ENCODE results near the gene ARL6IP4.

Gene ARL6IP4

GRCh38 chr12:122958198-122958888 is 22.1 kb upstream of the ARL6IP4 start:
- no peak for DNase-seq (ENCODE audit: low read depth in 2 of 2)

DNA sequence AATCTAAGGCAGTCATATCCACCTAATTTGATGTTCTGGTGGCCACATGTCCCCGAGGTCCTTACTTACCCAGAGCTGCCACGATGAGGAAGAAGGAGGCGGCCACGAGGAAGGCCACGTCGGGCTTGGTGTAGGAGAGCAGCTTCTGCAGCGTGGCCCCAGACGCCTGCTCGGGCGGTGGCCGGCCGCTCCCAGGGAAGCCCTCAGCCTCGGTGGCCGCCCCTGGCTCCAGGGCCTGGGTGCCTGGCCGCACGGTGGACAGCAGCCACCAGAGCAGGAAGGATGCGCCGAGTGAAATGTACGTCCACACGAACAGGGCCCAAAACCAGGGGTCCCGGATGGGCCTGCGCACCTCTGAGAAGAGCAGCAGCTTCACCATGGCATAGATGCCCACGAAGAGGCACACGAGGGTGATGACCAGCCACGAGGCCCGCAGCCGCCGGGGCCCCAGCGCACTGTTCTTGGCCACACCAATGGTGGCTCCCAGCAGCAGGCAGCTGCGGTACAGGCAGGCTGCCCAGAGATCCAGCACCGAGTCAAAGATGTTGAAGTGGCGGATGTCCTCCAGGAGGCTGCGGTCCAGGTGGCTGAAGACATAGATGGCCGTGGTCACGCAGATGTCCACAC is 20.8 kb upstream of the ARL6IP4 start:
- DNase-seq (ENCODE audit: low read depth in 2 of 2) = no peak

DNA sequence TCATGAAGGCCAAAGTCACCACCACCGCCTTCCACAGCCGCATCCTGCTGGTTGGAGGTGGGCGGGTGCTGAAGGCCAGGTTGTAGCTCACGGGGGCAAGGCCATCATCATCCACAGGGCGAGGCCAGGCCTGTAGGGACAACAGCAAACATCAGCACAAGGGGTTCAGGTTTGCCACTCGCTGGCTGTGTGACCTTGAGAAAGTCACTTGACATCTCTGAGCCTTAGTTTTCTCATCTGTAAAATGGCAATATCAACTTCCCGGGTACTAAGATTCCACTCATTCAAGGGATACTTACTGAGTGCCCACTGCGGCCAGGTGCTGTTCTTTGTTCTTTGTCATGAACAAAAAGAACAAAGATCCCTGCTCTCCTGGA is 20.3 kb upstream of the ARL6IP4 start:
- DNase-seq (ENCODE audit: low read depth in 2 of 2) = no peak

DNA sequence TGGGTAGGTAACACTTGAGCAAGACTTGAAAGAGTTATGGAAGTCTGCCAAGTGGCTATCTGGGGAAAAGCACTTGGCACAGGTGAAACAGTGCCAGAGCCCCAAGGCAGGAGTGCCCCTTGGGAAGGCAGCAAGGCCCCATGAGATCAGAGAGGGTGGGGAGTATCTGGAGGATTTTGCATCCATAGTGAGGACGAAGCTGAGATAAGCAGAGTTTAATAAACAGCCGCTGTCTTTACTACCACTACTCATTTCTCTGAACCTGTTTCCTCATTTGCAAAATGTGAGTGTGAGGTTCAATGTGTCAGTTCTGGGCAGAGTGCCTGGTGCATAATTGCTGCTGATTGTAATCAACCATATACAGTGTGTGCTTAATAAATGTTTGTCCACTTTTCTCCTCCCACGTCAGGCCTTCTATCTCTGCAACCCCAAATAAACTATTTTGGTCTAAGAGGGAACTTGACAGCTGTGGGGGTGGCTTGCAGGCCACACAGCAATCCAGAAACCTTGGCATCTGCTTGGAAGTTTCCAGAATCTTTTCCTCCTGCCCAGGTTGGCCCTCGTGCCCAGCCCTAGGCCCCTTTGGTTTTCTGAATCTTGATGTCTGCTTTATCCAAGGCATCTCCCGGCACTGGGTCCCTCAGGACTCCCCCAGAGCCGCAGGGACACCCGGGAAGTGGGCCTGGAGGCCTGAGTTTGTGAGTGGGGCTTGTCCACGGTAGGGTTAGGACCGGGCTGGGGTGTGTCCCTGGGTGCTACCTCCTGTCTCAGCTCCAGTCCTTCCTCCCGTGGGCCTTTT is 18.8 kb upstream of the ARL6IP4 start:
- DNase-seq (ENCODE audit: low read depth in 2 of 2) = no peak

GRCh38 chr12:122963941-122964265 is 16.6 kb upstream of the ARL6IP4 start:
- no peak for DNase-seq (ENCODE audit: low read depth in 2 of 2)

- DNase-seq (ENCODE audit: low read depth in 2 of 2) = no peak
Measured at GRCh38 chr12:122964439-122965257, 15.8 kb upstream of the ARL6IP4 start.

DNA sequence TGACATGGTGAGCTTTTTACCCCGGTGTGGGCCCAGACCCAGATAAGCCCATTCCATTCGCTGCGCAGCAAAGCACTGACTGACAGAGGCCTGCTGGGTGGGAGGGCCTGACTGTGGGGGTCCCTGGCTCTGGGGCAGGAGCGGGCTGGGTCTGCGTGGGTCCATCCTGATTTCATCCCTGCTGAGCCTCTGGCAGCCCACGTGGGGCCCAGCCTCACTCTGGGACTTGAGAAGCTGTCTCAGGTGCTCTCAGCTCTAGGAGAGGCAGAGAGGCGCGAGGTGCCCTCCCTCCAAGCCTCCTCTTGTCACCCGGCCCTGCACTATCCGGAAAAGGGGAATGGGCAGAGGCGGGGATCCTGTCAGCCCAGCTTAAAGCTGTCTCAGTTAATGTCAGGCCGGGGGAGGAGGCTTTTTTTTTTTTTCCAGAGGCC is 15.1 kb upstream of the ARL6IP4 start:
- no peak for DNase-seq (ENCODE audit: low read depth in 2 of 2)

GRCh38 chr12:122965851-122966742 is 14.4 kb upstream of the ARL6IP4 start, which contains the start of gene ABCB9:
Gene ABCB9 (minus strand): TSS chr12:122966463. CDS start chr12:122960235, 6,228 bp downstream.
- peak; percentile 91 to 97 for DNase-seq (ENCODE audit: low read depth in 2 of 2)

- DNase-seq (ENCODE audit: low read depth in 2 of 2) = no peak
Measured at GRCh38 chr12:122966743-122967550, 13.5 kb upstream of the ARL6IP4 start.

GRCh38 chr12:122968104-122968503 is 12.4 kb upstream of the ARL6IP4 start:
- no peak for DNase-seq (ENCODE audit: low read depth in 2 of 2)

GRCh38 chr12:122969676-122970075 is 10.8 kb upstream of the ARL6IP4 start:
- DNase-seq (ENCODE audit: low read depth in 2 of 2) = no peak

- peak; percentile 96 to 99 for DNase-seq (ENCODE audit: low read depth in 2 of 2)
Measured at GRCh38 chr12:122974274-122974891, 6.1 kb upstream of the ARL6IP4 start.

GRCh38 chr12:122974892-122975789 is 5.3 kb upstream of the ARL6IP4 start, which contains the start of gene OGFOD2:
Gene OGFOD2 (plus strand): TSS chr12:122975244. CDS start chr12:122975252, 8 bp downstream.
- peak; percentile 86 to 91 for DNase-seq (ENCODE audit: low read depth in 2 of 2)

DNA sequence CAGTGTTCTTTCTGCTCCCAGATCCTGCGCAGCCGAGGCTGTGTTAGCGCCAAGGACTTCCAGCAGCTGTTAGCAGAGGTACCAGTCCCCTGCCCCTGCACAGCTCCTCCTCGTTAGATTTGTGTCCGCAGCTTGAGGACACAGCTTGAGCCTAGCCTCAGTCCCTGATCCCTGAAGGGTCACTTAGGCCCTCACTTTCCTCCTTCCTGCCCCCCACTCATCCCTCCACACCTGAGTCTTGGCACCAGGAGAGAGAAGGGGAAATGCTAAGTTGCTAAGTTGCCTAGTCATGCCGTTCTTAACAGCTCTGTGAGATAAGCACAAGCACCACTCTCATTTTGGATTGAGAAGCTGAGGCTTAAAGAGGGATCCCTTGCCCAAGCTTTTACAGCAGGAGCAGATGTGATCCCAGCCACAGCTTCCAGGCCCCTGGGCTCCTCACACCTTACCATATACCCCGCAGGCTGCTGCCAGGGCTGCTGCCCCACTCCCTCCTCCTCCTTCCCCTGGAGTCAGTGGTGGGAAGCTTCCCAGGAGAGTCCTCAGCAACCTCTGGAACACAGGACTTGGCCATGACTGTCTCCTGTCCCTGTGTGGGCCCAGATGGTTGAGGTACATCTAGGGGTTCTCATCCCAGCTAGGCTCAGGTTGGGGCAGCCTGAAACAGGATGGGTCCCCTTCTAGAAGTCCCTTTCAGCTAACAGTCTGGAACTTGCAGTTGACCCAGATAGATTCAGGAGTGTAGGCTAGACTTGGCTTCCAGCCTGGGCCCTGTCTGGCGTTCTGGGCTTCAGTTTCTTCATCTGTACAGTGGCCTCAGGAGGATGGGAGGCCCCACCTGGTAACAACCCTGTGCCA is 4.5 kb upstream of the ARL6IP4 start:
- DNase-seq (ENCODE audit: low read depth in 2 of 2) = no peak

DNA sequence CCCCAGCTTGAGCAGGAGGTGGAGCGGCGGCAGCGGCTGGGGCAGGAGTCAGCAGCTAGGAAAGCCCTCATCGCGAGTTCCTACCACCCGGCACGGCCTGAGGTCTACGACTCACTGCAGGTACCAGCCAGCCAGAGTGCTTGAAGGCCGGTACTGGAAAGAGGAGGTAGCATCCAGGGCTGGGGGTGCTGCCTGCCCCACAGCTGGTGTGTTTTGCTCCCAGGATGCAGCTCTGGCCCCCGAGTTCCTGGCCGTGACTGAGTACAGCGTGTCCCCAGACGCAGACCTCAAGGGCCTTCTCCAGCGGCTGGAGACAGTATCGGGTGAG is 3.9 kb upstream of the ARL6IP4 start:
- DNase-seq (ENCODE audit: low read depth in 2 of 2) = no peak

DNA sequence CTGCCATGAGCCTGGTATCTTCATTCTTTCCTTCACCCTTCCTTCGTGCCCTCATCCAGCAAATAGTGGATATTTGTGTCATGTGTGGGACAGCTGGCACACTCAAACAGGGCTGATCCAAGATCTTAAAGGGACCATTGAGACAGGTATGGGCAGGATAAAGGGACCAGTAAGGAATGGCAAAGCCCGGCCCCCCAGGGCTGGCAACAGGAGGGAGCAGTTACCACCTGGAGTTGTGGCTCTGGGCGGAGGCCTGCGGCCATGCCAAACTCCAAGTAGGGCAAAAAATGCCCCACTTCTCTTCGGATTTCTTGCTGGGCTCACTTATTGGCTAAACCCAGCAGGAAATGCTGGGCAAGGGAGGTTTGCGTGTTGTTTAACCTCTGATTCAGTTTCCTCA is 3.3 kb upstream of the ARL6IP4 start:
- DNase-seq (ENCODE audit: low read depth in 2 of 2) = no peak

DNA sequence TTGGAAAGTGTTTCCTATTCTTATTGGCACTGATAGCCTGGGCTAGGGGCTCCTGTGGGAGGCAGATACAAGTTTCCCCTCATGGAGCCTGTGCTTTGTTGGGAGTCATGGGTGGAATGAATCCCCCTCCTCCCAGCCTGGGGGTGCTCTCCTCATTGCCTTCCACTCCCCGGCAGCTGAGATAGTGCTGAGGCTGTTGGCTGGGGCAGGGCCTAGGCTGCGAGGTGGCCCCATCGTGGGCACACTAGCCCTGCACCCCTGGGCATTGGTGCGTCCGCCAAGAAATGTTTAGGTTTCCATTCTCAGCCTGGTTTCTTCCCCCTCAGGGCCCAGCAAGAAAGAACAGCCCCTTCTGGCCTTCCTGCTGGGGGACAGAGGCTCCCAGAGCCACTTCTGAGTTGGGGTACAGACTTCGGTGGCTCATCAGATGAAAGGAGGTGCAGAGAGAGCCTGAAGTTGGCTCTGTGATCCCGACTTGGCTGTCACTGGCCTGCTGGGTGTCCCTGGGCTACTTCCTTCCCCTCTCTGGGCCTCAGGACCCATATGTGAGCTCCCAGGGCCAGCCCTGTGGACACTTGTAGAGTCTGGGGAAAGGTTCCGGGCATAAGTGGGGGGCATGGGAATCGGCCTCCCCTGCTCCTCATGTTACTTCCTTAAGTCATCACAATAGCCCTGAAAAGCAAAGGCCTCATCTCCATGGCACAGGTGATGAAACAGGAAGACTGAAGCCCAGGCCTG is 2.7 kb upstream of the ARL6IP4 start:
- no peak for DNase-seq (ENCODE audit: low read depth in 2 of 2)

All from stimulated activated CD4-positive, alpha-beta T cell treated with anti-CD3 and anti-CD28 coated beads, Interleukin-15, amount 100 ng/mL, for 48 hours (primary cell).